COLO668 (cell line): ENCODE data around the gene STPG3.

Source experiments
- DNase-seq: peaks from one replicate; lab custom pipeline; 2025; ENCODE audit not compliant: unreplicated experiment; lab: John Stamatoyannopoulos, UW

Gene STPG3

DNA sequence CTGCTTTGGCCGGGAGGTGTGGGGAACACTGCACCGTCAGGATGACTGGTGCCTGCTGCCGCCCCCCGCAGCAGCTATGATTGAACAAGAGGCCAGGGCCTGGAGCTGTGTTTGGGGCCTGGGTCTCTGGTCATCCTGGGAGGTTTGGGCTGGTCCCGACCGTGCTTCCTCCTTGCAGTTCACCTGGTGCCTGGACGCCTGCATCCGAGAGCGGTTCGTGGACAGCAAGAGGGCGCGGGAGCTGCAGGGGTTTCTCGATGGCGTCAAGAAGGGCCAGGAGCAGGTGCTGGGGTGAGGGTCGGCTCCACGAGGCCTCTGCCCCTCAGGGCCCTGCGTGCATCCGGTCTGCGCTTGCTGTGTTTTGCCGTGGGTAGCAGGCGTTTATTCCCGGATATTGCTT, 13.0 kb downstream of the STPG3 start:
- DNase-seq: no peak

- DNase-seq: no peak
Measured at GRCh38 chr9:137265496-137266161, 14.5 kb downstream of the STPG3 start.

DNA sequence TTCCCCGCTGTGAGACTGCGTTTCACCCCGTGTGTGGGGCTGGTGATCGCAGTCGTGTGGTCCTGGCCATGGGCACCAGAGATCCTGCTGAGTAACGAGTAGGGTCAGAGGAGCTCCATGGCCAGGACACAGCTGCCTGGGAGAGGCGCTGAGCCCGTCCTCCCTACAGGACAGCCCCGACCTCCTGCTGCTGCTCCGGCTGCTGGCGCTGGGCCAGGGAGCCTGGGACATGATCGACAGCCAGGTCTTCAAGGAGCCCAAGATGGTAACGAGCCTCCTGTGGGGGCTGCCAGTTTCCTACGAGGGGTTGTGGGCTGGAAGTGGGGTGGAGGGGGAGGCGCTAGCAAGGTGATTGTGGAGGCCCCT, 15.1 kb downstream of the STPG3 start:
- DNase-seq: no peak

- no peak for DNase-seq
Measured at GRCh38 chr9:137266585-137267453, 15.7 kb downstream of the STPG3 start.

- DNase-seq: no peak
Measured at GRCh38 chr9:137267933-137268355, 16.9 kb downstream of the STPG3 start.

- peak; percentile 63 for DNase-seq
Measured at GRCh38 chr9:137268538-137269201, 17.6 kb downstream of the STPG3 start.

- peak; percentile 63 for DNase-seq
Measured at GRCh38 chr9:137269231-137269772, 18.2 kb downstream of the STPG3 start.

- no peak for DNase-seq
Measured at GRCh38 chr9:137270929-137271695, 20.0 kb downstream of the STPG3 start.

- no peak for DNase-seq
Measured at GRCh38 chr9:137271696-137272076, 20.6 kb downstream of the STPG3 start.

- peak; percentile 77 for DNase-seq
Measured at GRCh38 chr9:137272241-137273094, 21.4 kb downstream of the STPG3 start.

- DNase-seq: peak; percentile 78
Measured at GRCh38 chr9:137273095-137273490, 22.0 kb downstream of the STPG3 start.

GRCh38 chr9:137273611-137274320, 22.7 kb downstream of the STPG3 start:
- peak; percentile 88 for DNase-seq

- DNase-seq: no peak
Measured at GRCh38 chr9:137275203-137275587, 24.1 kb downstream of the STPG3 start.

DNA sequence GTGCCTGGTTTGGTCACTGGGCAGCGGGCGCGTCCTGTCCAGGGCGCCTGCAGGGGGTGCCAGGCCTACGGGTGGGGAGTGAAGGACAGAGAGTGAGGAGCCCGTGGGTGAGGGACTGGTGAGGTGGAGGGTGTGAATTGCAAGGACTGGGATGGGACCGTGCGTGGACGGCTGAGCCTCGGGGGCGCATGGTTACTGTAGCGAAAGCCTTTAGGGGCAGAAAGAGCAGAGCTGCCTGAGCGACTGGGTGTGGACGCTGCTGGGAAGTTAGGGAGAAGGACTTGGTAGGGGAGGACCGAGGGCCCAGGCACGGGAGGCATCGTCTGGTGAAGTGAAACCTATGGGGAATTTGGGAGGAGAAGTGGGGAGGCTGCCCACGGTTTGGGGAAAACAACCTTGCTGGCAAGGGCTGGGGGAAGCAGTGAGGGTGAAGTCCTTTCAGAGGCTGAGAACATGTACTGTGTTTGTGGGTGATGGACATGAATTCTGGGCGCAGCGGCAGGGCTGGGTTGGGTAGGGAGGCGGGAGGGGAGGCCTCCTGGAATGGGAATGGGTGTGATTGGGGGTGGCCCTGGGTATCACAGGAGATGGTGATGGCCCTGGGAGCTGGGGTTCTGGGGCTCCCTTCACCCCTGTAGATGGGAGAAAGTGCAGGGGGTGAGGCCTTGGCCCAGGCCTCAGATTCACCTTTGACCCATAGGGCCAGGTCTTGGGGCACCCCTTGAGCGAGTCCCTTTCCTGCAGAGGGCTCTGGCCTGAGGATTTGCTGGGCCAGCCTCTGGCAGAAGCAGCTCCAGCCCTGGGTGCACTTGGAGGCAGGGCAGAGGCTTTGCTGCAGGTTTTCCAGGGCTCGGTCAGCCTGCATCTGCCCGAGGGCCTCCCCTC, 24.7 kb downstream of the STPG3 start:
- DNase-seq: no peak

- peak; percentile 40 for DNase-seq
Measured at GRCh38 chr9:137276473-137277328, 25.6 kb downstream of the STPG3 start.

GRCh38 chr9:137277329-137278041, 26.4 kb downstream of the STPG3 start, which contains the start of gene TOR4A:
TOR4A (plus strand) TSS chr9:137277726; CDS start chr9:137278690, 964 bp downstream.
- DNase-seq: peak; percentile 69
